Central memory CD8-positive, alpha-beta T cell (primary cell): ENCODE measurements around the gene TACC2.

ENCODE experiments used
- ATAC-seq: fragments of 150-1000 bp; cut with Tn5 transposase; replicated peaks from 2 replicates; pipeline ENCODE4 v1.10.0; 2022; ENCODE audit warnings: mild to moderate bottlenecking, moderate FRiP score, moderate number of reproducible peaks; ENCODE audit not compliant: poor library complexity, severe bottlenecking; ENCODE audit errors: extremely low read depth
- DNase-seq, 2 donors: peaks; one replicate each; pipeline ENCODE4 v3.0.0; 2021; ENCODE audit warnings: low spot score in 2 of 2
- H3K27ac Mint-ChIP-seq: one replicate; pipeline ENCODE4 v1.8.0; 2022; ENCODE audit warnings: low read depth, mild to moderate bottlenecking, moderate library complexity, mixed read lengths
- H3K27me3 Mint-ChIP-seq: one replicate; pipeline ENCODE4 v1.8.0; 2022; ENCODE audit warnings: mixed read lengths
- H3K36me3 Mint-ChIP-seq: one replicate; pipeline ENCODE4 v1.8.0; 2022; ENCODE audit warnings: mild to moderate bottlenecking, moderate library complexity, mixed read lengths; ENCODE audit not compliant: insufficient read depth
- H3K4me1 Mint-ChIP-seq: one replicate; pipeline ENCODE4 v1.8.0; 2022; ENCODE audit warnings: mixed read lengths
- H3K4me3 Mint-ChIP-seq: one replicate; pipeline ENCODE4 v1.8.0; 2022; ENCODE audit warnings: mild to moderate bottlenecking, moderate library complexity, mixed read lengths
- H3K9me3 Mint-ChIP-seq: one replicate; pipeline ENCODE4 v1.8.0; 2022; ENCODE audit warnings: mixed read lengths

TACC2 gene

GRCh38 chr10:122163174-122164022 is 174.4 kb downstream of the TACC2 start:
- no peaks in the 10 kb centered on the region for H3K9me3 Mint-ChIP-seq
- DNase-seq (no peak), ATAC-seq (no peak)

GRCh38 chr10:122164023-122164601 is 175.1 kb downstream of the TACC2 start:
- Mint-ChIP-seq H3K27me3 (peaks cover 94% of the 10 kb centered on the region), H3K9me3 (no peaks in the 10 kb centered on the region), H3K36me3 (no peaks in the 10 kb centered on the region), H3K27ac (no peak overlapping the region), H3K4me1 (no peaks in the 10 kb centered on the region), H3K4me3 (peak overlapping the region; percentile 37)
- DNase-seq (no peak), ATAC-seq (no peak)

More at GRCh38 chr10:122163174-122164022, 174.4 kb downstream of the TACC2 start:
- H3K27ac Mint-ChIP-seq, result no peak overlapping the region
- peak overlapping the region; percentile 37 for H3K4me3 Mint-ChIP-seq
- no peaks in the 10 kb centered on the region for H3K4me1 Mint-ChIP-seq
- H3K27me3 Mint-ChIP-seq, result peaks cover 94% of the 10 kb centered on the region
- H3K36me3 Mint-ChIP-seq, result no peaks in the 10 kb centered on the region

- Mint-ChIP-seq H3K4me1 (no peaks in the 10 kb centered on the region), H3K27me3 (peaks cover 94% of the 10 kb centered on the region), H3K36me3 (no peaks in the 10 kb centered on the region), H3K9me3 (no peaks in the 10 kb centered on the region), H3K4me3 (no peak overlapping the region), H3K27ac (no peak overlapping the region)
- no peak for ATAC-seq
- DNase-seq, result no peak
Measured at GRCh38 chr10:122164815-122165483, 176.0 kb downstream of the TACC2 start.

- Mint-ChIP-seq H3K27me3 (peaks cover 94% of the 10 kb centered on the region), H3K27ac (no peak overlapping the region), H3K4me3 (no peak overlapping the region), H3K36me3 (no peaks in the 10 kb centered on the region), H3K4me1 (no peaks in the 10 kb centered on the region), H3K9me3 (no peaks in the 10 kb centered on the region)
- DNase-seq, result no peak
- ATAC-seq, result no peak
Measured at GRCh38 chr10:122165484-122166276, 176.7 kb downstream of the TACC2 start.

GRCh38 chr10:122168101-122168500 is 179.1 kb downstream of the TACC2 start:
- no peaks in the 10 kb centered on the region for H3K36me3 Mint-ChIP-seq
- peaks cover 89% of the 10 kb centered on the region for H3K27me3 Mint-ChIP-seq

GRCh38 chr10:122168598-122169394 is 179.8 kb downstream of the TACC2 start:
- no peaks in the 10 kb centered on the region for H3K36me3 Mint-ChIP-seq
- H3K4me3 Mint-ChIP-seq, result no peak overlapping the region
- H3K4me1 Mint-ChIP-seq, result no peaks in the 10 kb centered on the region
- ATAC-seq (no peak), DNase-seq (no peak)
- H3K9me3 Mint-ChIP-seq, result no peaks in the 10 kb centered on the region
- no peak overlapping the region for H3K27ac Mint-ChIP-seq
- peaks cover 87% of the 10 kb centered on the region for H3K27me3 Mint-ChIP-seq

More at GRCh38 chr10:122168101-122168500, 179.1 kb downstream of the TACC2 start:
- no peak overlapping the region for H3K4me3 Mint-ChIP-seq
- H3K4me1 Mint-ChIP-seq, result no peaks in the 10 kb centered on the region
- no peaks in the 10 kb centered on the region for H3K9me3 Mint-ChIP-seq
- ATAC-seq (no peak), DNase-seq (no peak)
- no peak overlapping the region for H3K27ac Mint-ChIP-seq

GRCh38 chr10:122170802-122171201 is 181.8 kb downstream of the TACC2 start:
- Mint-ChIP-seq H3K4me1 (no peaks in the 10 kb centered on the region), H3K36me3 (no peaks in the 10 kb centered on the region), H3K27me3 (peaks cover 79% of the 10 kb centered on the region), H3K27ac (no peak overlapping the region), H3K9me3 (no peaks in the 10 kb centered on the region), H3K4me3 (no peak overlapping the region)
- ATAC-seq, result no peak
- no peak for DNase-seq

GRCh38 chr10:122171302-122172075 is 182.5 kb downstream of the TACC2 start:
- Mint-ChIP-seq H3K4me1 (no peaks in the 10 kb centered on the region), H3K27ac (peak overlapping the region; percentile 13), H3K27me3 (peaks cover 72% of the 10 kb centered on the region), H3K4me3 (no peak overlapping the region), H3K36me3 (no peaks in the 10 kb centered on the region), H3K9me3 (no peaks in the 10 kb centered on the region)
- ATAC-seq (no peak), DNase-seq (no peak)

- ATAC-seq (no peak), DNase-seq (no peak)
- H3K4me3 Mint-ChIP-seq, result no peak overlapping the region
- no peaks in the 10 kb centered on the region for H3K4me1 Mint-ChIP-seq
- H3K27ac Mint-ChIP-seq, result no peak overlapping the region
- peaks cover 62% of the 10 kb centered on the region for H3K27me3 Mint-ChIP-seq
- H3K9me3 Mint-ChIP-seq, result no peaks in the 10 kb centered on the region
- no peaks in the 10 kb centered on the region for H3K36me3 Mint-ChIP-seq
Measured at GRCh38 chr10:122172361-122173008, 183.5 kb downstream of the TACC2 start.

GRCh38 chr10:122173337-122173736 is 184.4 kb downstream of the TACC2 start:
- H3K27me3 Mint-ChIP-seq, result peaks cover 59% of the 10 kb centered on the region
- DNase-seq, result no peak

More at GRCh38 chr10:122173337-122173736, 184.4 kb downstream of the TACC2 start:
- no peak for ATAC-seq
- no peaks in the 10 kb centered on the region for H3K9me3 Mint-ChIP-seq
- H3K36me3 Mint-ChIP-seq, result no peaks in the 10 kb centered on the region
- H3K4me1 Mint-ChIP-seq, result no peaks in the 10 kb centered on the region
- no peak overlapping the region for H3K4me3 Mint-ChIP-seq
- H3K27ac Mint-ChIP-seq, result no peak overlapping the region
